Fibroblast of skin of back (primary cell): ENCODE data around the gene GSE1.
"Not testable (repeated sequence)": the region's sequence is repeated elsewhere in the genome, so short reads cannot be mapped to it uniquely, and the experiment has no call there.

Source experiments
- DNase-seq: peaks from one replicate; pipeline ENCODE4 v3.0.0-alpha.2; 2013

Gene GSE1

GRCh38 chr16:85592277-85592676 lies 20.8 kb upstream of the GSE1 start:
- DNase-seq, result not testable (repeated sequence)

- DNase-seq, result peak; percentile 58
These were observed 20.2 kb upstream of the GSE1 start for GRCh38 chr16:85592700-85593493.

GRCh38 chr16:85593494-85594221 lies 19.5 kb upstream of the GSE1 start:
- DNase-seq, result no peak

- DNase-seq, result no peak
These were observed 18.7 kb upstream of the GSE1 start for GRCh38 chr16:85594273-85594977.

- DNase-seq, result no peak
These were observed 18.0 kb upstream of the GSE1 start for GRCh38 chr16:85594978-85595661.

- DNase-seq, result no peak
These were observed 17.2 kb upstream of the GSE1 start for GRCh38 chr16:85595812-85596502.

- no peak for DNase-seq
These were observed 15.0 kb upstream of the GSE1 start for GRCh38 chr16:85598141-85598540.

GRCh38 chr16:85600078-85600477 lies 13.0 kb upstream of the GSE1 start:
- no peak for DNase-seq

GRCh38 chr16:85600530-85601271 lies 12.4 kb upstream of the GSE1 start:
- no peak for DNase-seq

GRCh38 chr16:85601272-85601639 lies 11.9 kb upstream of the GSE1 start:
- DNase-seq, result no peak

- peak; percentile 24 for DNase-seq
These were observed 11.3 kb upstream of the GSE1 start for GRCh38 chr16:85601730-85602401.

- no peak for DNase-seq
These were observed 10.5 kb upstream of the GSE1 start for GRCh38 chr16:85602402-85603202.

- DNase-seq, result no peak
These were observed 9.8 kb upstream of the GSE1 start for GRCh38 chr16:85603203-85603755.

- no peak for DNase-seq
These were observed 8.9 kb upstream of the GSE1 start for GRCh38 chr16:85604145-85604705.

GRCh38 chr16:85605051-85605911 lies 7.8 kb upstream of the GSE1 start:
- DNase-seq, result no peak

GRCh38 chr16:85605912-85606841 lies 6.9 kb upstream of the GSE1 start:
- DNase-seq, result no peak

- no peak for DNase-seq
These were observed 6.2 kb upstream of the GSE1 start for GRCh38 chr16:85606904-85607303.
